ENCODE results near the gene MOCS2.

DNA sequence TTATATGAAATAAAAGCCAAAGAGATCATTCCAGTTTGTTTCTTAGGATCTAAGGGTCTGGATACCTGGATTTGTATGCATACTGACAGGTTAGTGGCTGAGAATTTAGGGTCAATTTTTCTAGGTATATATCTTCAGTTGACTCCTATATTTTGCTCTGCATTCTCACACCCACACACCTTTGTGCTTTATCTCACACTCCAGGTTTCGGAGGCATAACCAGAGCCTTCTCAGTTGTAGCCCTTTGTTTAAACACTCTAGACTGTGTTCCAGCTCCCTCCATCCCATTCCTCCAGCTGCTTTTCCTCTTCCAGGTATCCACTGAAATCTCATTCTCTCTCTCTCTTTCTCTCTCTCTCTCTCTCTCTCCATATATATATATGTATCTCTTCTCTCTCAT, 10.6 kb upstream of the MOCS2 start:
- TF ChIP-seq CTCF (IDR thresholded peaks at IDR 0.05; ENCODE audit: insufficient read depth, low read length, poor library complexity, severe bottlenecking) (no peak), EZH2phosphoT487 (conservative IDR thresholded peaks at IDR 0.05; ENCODE audit: low read length) (no peak)
